Uterus (tissue), 2 donors: ENCODE measurements around the gene SEC24D.

Source experiments
- CTCF ChIP-seq, 4 experiments: fragments of 200-600 bp in 2 of 4; fragments of 450-650 bp in 2 of 4; sonication (generic) in 2 of 4; IDR thresholded peaks; one replicate each; pipeline ENCODE4 v1.5.1; 2016 to 2019; ENCODE audit warnings: antibody characterized with exemption in 4 of 4, mild to moderate bottlenecking in 2 of 4, moderate library complexity in 1 of 4
- POLR2A ChIP-seq, 2 donors: fragments of 450-650 bp; IDR thresholded peaks; one replicate each; pipeline ENCODE4 v1.6.1; 2016; ENCODE audit warnings: antibody characterized with exemption in 2 of 2, mild to moderate bottlenecking in 1 of 2, moderate library complexity in 1 of 2

DNA sequence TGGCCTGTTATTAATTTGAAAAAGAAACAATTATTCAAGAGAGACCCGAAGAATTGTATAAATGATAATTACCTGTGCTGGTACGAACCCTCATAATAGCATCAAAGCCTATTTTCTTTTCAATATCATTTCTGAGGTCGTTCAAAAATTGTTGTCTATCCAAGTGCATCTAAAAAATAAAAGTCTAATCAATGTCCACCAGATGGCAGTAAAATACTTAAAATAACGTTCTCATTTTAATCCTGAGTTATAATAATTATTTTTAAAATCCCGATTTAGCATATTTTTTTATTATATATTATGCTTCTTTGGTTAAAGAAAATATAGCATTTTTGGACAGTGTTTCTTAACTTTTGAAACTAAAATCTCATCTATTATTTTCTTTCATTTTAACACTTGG, 95.1 kb downstream of the SEC24D start:
- TF ChIP-seq CTCF (IDR thresholded peaks at IDR 0.05) (peak in 3 of 4 experiments; percentile 45 to 58 (median 57)), POLR2A (IDR thresholded peaks at IDR 0.05) (no peak)
